ENCODE data around the gene ZMYND10.

Gene ZMYND10

DNA sequence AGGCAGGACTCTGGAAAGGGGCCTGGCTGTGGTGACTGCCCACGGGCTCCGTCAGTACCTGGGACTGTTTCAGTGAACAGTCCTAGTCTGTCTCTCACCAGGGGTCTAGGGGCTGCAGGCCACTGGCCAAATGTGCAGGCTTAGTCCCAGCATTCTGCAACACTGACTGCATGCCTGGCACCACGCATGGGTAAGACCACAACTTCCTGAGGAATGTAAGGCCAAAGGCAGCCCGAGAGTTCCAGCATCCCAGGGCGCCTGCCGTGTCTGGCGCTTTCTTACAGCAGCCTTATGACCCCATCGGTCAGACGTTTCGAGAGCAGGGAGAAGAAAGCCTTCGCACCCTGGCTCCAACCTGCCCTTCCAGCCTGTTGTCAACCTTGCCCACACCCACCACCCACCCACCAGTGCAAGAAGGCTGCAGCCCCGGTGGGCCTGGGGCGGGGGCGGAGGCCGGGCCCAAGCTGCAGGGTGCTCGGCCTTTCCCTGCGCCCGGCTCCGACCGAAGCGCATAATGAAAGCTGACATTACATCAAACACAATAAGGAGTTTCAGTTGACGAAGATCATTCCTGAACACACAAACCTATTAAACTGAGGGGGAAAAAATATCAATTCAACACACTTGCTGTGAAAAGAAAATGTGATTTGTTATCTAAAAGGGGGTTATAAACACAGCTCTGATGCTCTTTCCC, 43.3 kb upstream of the ZMYND10 start:
- Histone ChIP-seq H3K9me3 (no peaks in the 10 kb centered on the region), H3K4me3 (ENCODE audit: low read depth, low read length) (no peak overlapping the region), H3K27me3 (no peaks in the 10 kb centered on the region), H3K36me3 (no peaks in the 10 kb centered on the region), H3K4me1 (peaks cover 65% of the 10 kb centered on the region)
- DNase-seq = no peak
- TF ChIP-seq, protein P1, sequence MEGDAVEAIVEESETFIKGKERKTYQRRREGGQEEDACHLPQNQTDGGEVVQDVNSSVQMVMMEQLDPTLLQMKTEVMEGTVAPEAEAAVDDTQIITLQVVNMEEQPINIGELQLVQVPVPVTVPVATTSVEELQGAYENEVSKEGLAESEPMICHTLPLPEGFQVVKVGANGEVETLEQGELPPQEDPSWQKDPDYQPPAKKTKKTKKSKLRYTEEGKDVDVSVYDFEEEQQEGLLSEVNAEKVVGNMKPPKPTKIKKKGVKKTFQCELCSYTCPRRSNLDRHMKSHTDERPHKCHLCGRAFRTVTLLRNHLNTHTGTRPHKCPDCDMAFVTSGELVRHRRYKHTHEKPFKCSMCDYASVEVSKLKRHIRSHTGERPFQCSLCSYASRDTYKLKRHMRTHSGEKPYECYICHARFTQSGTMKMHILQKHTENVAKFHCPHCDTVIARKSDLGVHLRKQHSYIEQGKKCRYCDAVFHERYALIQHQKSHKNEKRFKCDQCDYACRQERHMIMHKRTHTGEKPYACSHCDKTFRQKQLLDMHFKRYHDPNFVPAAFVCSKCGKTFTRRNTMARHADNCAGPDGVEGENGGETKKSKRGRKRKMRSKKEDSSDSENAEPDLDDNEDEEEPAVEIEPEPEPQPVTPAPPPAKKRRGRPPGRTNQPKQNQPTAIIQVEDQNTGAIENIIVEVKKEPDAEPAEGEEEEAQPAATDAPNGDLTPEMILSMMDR (IDR thresholded peaks at IDR 0.05; ENCODE audit: low read depth, low read length) = no peak

DNA sequence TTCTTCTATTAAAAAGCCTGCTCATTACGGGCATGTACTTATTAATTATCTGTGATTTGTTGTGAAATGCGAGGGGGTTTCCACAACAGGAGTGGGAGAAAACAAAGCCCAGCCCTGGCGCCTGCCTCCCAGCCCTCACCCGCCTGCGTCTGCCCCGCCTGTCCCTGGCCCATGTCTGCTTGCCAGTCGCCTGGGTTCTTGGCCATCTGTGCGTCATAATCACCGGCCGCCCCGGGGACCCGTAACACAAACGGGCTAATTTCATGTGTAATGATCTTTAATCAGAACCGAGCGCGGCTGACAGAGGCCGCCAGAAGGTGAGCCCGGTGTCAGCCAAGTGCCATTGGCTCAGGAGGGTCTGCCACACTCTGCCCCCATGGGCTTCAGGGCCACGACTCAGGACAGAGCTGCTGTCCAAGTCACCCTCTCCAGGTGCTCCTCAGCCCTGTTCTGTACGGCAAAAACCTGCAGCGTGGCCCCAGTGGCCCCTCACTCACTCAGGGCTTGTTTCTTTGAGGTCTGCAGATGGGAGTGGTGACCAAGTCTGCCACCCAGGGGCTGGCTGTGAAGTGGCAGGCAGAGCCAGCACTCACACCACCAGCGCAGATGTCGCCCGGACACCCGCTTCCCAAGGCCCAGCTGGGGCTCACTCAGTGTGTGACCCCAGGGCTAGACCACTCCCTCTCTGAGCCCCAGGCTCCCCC, 42.6 kb upstream of the ZMYND10 start:
- Histone ChIP-seq H3K9me3 (no peaks in the 10 kb centered on the region), H3K27me3 (no peaks in the 10 kb centered on the region), H3K4me3 (ENCODE audit: low read depth, low read length) (no peak overlapping the region), H3K4me1 (peaks cover 65% of the 10 kb centered on the region), H3K36me3 (no peaks in the 10 kb centered on the region)
- DNase-seq = peak; percentile 68
- TF ChIP-seq, protein P1 (IDR thresholded peaks at IDR 0.05; ENCODE audit: low read depth, low read length) = peak; percentile 65

DNA sequence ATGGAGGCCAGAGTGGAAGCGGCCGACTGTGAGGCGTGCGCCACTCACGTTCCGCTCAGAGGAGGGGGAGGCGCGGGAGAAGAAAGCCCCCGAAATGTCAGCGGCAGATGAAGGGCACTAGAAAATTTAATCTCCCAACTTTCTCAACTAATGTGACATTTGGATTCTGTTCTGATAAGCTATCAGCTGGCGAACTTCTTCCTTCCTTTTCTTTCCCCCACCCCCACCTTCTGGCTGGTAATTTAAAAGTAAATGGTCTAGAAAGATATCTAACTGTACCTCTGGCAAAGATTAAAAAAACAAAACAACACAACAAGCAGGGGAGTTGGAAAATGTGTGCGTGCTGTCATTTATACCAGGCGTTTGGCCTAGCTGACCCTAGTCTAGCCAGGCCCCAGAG, 40.2 kb upstream of the ZMYND10 start:
- no peaks in the 10 kb centered on the region for H3K27me3 ChIP-seq
- DNase-seq = no peak
- no peak overlapping the region for H3K4me3 ChIP-seq (ENCODE audit: low read depth, low read length)
- H3K4me1 ChIP-seq = peaks cover 68% of the 10 kb centered on the region
- TF ChIP-seq, protein P1 (IDR thresholded peaks at IDR 0.05; ENCODE audit: low read depth, low read length) = no peak
- H3K9me3 ChIP-seq = no peaks in the 10 kb centered on the region
- H3K36me3 ChIP-seq = no peaks in the 10 kb centered on the region

DNA sequence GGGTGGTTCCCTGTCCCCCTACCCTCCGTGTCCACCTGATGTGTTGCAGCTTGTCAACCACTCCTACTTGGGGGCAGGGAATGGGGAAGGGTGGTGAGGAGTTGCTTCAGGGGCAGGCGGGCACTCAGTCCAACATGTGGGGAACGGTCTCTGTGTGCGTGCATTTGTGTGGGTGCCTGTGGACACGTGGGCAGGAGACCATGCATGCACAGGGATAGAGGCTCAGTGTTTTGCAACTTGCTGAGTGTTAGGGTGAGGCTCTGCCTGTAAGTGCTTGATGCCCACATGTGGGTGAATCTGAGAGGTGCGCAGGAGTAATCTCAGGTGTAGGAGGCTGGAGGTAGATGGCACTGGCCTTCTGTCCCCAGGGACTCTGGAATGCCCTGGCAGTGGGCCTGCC, 38.2 kb upstream of the ZMYND10 start:
- no peaks in the 10 kb centered on the region for H3K9me3 ChIP-seq
- no peak overlapping the region for H3K4me3 ChIP-seq (ENCODE audit: low read depth, low read length)
- H3K36me3 ChIP-seq = peaks cover 12% of the 10 kb centered on the region
- TF ChIP-seq, protein P1 (IDR thresholded peaks at IDR 0.05; ENCODE audit: low read depth, low read length) = no peak
- H3K27me3 ChIP-seq = no peaks in the 10 kb centered on the region
- H3K4me1 ChIP-seq = peaks cover 73% of the 10 kb centered on the region
- no peak for DNase-seq

DNA sequence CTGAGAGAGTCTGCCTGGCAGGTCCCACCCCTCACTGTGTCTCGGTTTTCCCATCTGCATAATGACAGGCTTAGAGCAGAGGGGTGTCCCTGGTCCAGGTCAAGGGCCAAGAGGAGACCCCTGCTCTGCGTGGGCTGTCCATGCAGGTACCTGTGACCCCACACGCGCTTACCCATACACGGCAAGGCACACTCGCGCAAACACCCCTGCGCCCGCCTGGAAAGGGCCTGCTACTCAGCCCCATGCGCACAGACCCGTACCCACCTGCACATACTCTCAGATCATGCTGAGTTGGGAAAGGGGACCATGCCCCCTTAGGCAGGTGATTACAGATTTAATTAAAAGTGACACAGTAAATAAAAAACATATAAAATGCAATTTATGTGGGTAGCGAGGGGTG, 37.2 kb upstream of the ZMYND10 start:
- Histone ChIP-seq H3K36me3 (peaks cover 21% of the 10 kb centered on the region), H3K4me3 (ENCODE audit: low read depth, low read length) (no peak overlapping the region), H3K27me3 (no peaks in the 10 kb centered on the region), H3K4me1 (peaks cover 67% of the 10 kb centered on the region), H3K9me3 (no peaks in the 10 kb centered on the region)
- TF ChIP-seq, protein P1 (IDR thresholded peaks at IDR 0.05; ENCODE audit: low read depth, low read length) = no peak
- DNase-seq = no peak

DNA sequence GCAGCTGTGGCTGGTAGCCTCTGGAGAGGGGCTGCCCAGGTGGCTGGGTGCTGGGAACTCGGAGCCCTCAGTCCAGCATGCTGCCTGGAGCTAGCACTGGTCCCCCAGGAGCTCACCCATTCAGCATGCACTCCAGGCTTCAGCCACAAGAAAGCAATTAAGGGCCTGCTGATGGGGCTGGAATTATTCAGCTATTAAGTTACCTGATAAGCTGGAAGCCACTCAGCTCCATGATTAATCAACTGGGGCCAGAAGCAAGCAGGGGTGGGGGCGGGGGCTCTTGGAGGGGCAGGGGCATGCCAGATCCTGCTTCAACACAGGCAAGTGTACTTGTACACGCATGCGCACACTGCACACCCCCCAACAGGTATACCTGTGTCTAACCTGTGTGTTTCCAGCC, 35.9 kb upstream of the ZMYND10 start:
- Histone ChIP-seq H3K4me1 (peaks cover 54% of the 10 kb centered on the region), H3K9me3 (no peaks in the 10 kb centered on the region), H3K4me3 (ENCODE audit: low read depth, low read length) (peak overlapping the region; percentile 52), H3K27me3 (no peaks in the 10 kb centered on the region), H3K36me3 (peaks cover 26% of the 10 kb centered on the region)
- TF ChIP-seq, protein P1 (IDR thresholded peaks at IDR 0.05; ENCODE audit: low read depth, low read length) = no peak
- DNase-seq = peak; percentile 89

All from BE2C (cell line).